HG02642 (cell line): Measurements from ENCODE around the gene PTMS.
"Not testable (repeated sequence)": the region's sequence is repeated elsewhere in the genome, so short reads cannot be mapped to it uniquely, and the experiment has no call there.

Source experiments
- ATAC-seq: cut with Tn5 transposase; IDR thresholded peaks from one replicate; pipeline ENCODE4 v1.9.1; 2021; ENCODE audit warnings: mild to moderate bottlenecking; ENCODE audit not compliant: unreplicated experiment, poor library complexity

PTMS gene

GRCh38 chr12:6765634-6766581 is at the start of gene PTMS:
Gene PTMS, plus strand, starts transcription at chr12:6766363. Its CDS starts 343 bp downstream, at chr12:6766706.
- ATAC-seq = peak; percentile 33

DNA sequence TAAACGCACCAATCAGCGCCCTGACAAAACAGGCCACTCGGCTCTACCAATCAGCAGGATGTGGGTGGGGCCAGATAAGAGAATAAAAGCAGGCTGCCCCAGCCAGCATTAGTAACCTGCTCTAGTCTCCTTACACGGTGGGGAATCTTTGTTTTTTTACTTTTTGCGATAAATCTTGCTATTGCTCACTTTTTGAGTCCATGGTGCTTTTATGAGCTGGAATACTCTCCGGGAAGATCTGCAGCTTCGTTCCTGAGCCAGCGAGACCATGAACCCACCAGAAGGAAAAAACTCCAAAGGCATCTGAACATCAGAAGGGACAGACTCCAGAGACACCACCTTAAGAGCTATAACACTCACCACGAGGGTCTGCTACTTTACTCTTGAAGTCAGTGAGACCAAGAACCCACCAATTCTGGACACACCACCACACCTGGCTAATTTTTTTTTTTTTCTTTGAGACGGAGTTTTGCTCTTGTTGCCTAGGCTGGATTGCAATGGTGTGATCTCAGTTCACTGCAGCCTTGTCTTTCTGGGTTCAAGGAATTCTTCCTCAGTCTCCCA is 49.2 kb upstream of the PTMS start:
- no peak for ATAC-seq

- ATAC-seq = no peak
Observed at GRCh38 chr12:6722863-6723262, 43.3 kb upstream of the PTMS start.

GRCh38 chr12:6723607-6724408 is 42.4 kb upstream of the PTMS start, which contains the start of gene COPS7A:
Gene COPS7A, plus strand, starts transcription at chr12:6724046. Its CDS starts 611 bp downstream, at chr12:6724657.
- ATAC-seq = peak; percentile 95

DNA sequence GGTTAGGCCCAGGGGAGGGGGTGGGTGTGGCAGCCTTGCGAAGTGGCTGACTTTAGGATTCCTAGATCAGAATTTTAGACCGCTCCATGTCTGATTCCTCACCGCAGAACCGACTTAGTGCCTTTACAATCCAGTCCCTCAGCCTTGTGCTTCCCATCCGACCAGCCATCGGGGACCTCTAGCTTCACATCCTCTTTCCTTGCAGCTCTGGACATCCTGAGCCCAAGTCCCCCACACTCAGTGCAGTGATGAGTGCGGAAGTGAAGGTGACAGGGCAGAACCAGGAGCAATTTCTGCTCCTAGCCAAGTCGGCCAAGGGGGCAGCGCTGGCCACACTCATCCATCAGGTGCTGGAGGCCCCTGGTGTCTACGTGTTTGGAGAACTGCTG is 41.8 kb upstream of the PTMS start:
- peak; percentile 18 for ATAC-seq

DNA sequence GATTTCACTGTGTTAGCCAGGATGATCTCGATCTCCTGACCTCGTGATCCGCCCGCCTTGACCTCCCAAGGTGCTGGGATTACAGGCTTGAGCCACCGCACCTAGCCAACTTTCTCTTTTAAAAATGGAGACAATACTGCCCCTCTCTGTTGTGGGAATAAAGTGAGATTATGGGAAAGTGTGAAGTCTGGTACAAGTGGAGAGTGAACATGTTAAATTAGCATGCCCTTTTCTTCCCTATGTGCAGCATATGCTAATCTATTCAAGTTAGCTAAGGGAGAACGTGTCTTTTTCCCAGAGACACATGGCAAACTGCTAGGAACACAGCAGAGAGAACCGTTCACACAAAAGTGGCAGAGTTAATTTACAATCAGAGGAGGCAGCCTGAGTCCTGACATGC is 40.8 kb upstream of the PTMS start:
- no peak for ATAC-seq

DNA sequence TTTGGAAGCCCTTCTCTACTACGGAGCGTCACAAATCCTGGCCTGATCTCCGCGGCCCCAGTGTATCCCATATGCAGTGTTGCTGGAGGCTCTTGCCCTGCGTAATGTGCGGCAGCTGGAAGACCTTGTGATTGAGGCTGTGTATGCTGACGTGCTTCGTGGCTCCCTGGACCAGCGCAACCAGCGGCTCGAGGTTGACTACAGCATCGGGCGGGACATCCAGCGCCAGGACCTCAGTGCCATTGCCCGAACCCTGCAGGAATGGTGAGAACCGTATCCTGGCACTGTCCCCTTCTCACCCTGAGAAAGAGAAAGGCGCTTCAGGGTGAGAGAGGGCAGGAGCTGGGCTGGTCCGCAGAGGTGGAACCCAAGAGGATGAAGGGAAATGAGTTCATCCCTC is 37.0 kb upstream of the PTMS start:
- no peak for ATAC-seq

DNA sequence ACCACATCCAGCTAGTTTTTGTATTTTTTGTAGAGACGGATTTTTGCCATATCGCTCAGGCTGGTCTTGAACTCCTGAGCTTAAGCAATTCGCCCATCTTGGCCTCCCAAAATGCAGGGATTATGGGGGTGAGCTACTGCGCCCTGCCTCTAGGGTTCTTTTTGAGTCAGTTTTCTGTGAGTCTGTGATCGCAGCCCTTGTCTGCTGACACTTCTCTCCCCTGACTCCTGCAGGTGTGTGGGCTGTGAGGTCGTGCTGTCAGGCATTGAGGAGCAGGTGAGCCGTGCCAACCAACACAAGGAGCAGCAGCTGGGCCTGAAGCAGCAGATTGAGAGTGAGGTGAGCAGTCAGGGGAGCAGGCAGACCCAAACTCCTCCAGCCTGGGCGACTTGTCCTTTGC is 36.0 kb upstream of the PTMS start:
- no peak for ATAC-seq

GRCh38 chr12:6734506-6735387 is 31.4 kb upstream of the PTMS start:
- no peak for ATAC-seq

- ATAC-seq = no peak
Observed at GRCh38 chr12:6735448-6736191, 30.5 kb upstream of the PTMS start.

- ATAC-seq = no peak
Observed at GRCh38 chr12:6736754-6737153, 29.4 kb upstream of the PTMS start.

GRCh38 chr12:6742080-6742479 is 24.1 kb upstream of the PTMS start:
- ATAC-seq = not testable (repeated sequence)

DNA sequence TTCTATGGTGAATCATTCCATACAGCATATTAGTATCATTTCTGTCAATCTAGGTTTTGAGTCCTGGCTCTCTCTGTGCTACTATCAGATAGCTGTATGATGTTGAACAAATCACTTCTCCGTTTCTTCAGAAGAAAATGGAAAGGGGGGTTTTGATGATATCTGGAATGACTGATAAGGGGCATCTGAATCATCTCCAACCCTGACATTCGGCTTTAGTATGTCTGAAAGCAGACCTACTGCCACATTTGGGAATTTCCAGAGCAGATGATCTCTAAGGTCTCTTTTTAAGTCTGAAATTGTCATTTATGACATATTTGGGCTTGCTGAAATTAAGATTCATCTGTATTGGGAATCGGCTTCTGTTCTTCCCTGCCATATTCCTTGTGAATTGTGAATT is 23.3 kb upstream of the PTMS start:
- ATAC-seq = no peak

- not testable (repeated sequence) for ATAC-seq
Observed at GRCh38 chr12:6743300-6743699, 22.9 kb upstream of the PTMS start.

- no peak for ATAC-seq
Observed at GRCh38 chr12:6745741-6746525, 20.2 kb upstream of the PTMS start.

GRCh38 chr12:6747216-6747615 is 18.9 kb upstream of the PTMS start:
- no peak for ATAC-seq

DNA sequence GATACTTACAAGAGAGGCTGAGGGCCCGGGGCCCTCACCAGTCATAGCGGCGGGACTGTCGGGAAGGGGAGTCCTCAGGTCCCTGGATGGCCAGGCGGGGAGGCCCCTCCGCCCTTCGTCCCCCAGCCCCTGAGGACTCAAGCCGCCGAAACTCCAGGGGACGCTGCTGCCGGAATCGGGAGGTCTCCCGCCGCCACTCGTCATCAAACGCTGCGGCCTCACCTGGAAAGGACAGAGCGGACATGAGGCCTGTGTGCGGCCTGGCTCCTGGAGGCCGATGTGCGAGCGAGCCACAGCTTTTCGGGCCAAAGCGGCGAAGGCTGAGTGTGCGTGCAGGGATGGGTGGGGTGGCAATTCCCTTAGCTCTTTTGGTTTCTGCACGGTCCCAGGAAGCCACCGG is 17.4 kb upstream of the PTMS start:
- no peak for ATAC-seq

DNA sequence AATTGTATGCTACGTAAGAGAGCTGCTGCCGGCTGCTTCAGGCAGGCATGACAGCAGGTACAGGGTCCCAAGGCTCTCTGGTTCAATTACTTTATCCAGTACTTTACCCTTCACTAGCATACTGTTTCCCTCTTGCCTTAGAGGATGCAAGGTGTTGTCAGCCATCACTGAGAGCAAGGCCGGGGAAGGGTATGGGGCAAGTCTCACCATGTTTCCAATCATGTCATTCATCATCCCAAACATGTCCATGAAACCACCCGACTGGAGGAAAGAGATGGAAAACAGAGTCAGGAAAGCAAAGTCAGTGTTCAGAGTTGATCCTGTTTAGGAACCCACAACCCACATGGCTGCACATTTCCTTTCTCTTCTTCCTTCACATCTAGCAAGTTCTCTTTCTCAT is 15.7 kb upstream of the PTMS start:
- no peak for ATAC-seq
